Naive thymus-derived CD8-positive, alpha-beta T cell (primary cell): Measurements from ENCODE around the gene SIPA1L3. TPM values are rescaled to one million over a fixed set of nuclear protein-coding genes. Genes with fewer than 3 reads are reported as not detected.
A peak's percentile ranks its signal among the peaks of the same experiment; 100 is the strongest.

ENCODE experiments used
- ATAC-seq, 2 donors: fragments of 150-1000 bp; cut with Tn5 transposase in 1 of 2; sonication (Bioruptor Pico), chemical (Tn5 transposase) in 1 of 2; 1 replicate in 1 of 2; 2 replicates in 1 of 2; pipeline ENCODE4 v1.10.0; 2021; ENCODE audit warnings: mild to moderate bottlenecking in 2 of 2, moderate library complexity in 2 of 2
- POLR2A ChIA-PET: fragments of 350-600 bp; sonication (Branson Sonifier 250); formaldehyde crosslinking; loops from one replicate; lab custom pipeline; 2021; ENCODE audit warnings: antibody characterized with exemption; lab: Charles Lee
- DNase-seq, 10 donors: peaks; one replicate each; pipeline versions ENCODE4 v3.0.0 to v3.0.0-alpha.2; 2020 to 2022
- H3K27ac Mint-ChIP-seq, 10 donors: one replicate each; pipeline ENCODE4 v1.8.0; 2020 to 2022; ENCODE audit warnings: mild to moderate bottlenecking in 10 of 10, mixed read lengths in 10 of 10, moderate library complexity in 4 of 10, inconsistent platforms in 1 of 10
- H3K27me3 Mint-ChIP-seq, 5 donors: one replicate each; pipeline ENCODE4 v1.8.0; 2021 to 2022; ENCODE audit warnings: mixed read lengths in 5 of 5
- H3K36me3 Mint-ChIP-seq, 3 donors: one replicate each; pipeline ENCODE4 v1.8.0; 2020 to 2022; ENCODE audit warnings: mixed read lengths in 3 of 3, mild to moderate bottlenecking in 2 of 3, inconsistent platforms in 1 of 3
- H3K4me1 Mint-ChIP-seq, 4 donors: one replicate each; pipeline ENCODE4 v1.8.0; 2021 to 2022; ENCODE audit warnings: mixed read lengths in 4 of 4
- H3K4me3 Mint-ChIP-seq, 10 donors: one replicate each; pipeline ENCODE4 v1.8.0; 2020 to 2022; ENCODE audit warnings: mild to moderate bottlenecking in 10 of 10, mixed read lengths in 10 of 10, moderate library complexity in 6 of 10, inconsistent platforms in 1 of 10
- H3K9me3 Mint-ChIP-seq, 9 donors: one replicate each; pipeline ENCODE4 v1.8.0; 2020 to 2022; ENCODE audit warnings: mixed read lengths in 9 of 9, mild to moderate bottlenecking in 3 of 9, inconsistent platforms in 1 of 9, moderate library complexity in 1 of 9
- polyA plus RNA-seq, 3 donors: library from polyadenylated mRNA; unstranded; fragments of 300-500 nt; fragmentation: Illumina TruSeq; gene quantifications; one replicate each; pipeline ENCODE4 v1.2.3, GENCODE V29; 2021
- total RNA-seq, 8 experiments: library from RNA in 2 of 8; stranded (reverse) in 2 of 8; gene quantifications; one replicate each; pipeline ENCODE4 v1.2.3 and lab custom pipeline; 2021 to 2026

The SIPA1L3 gene
- total and polyA plus RNA-seq, 5 experiments from 2014 or later = 0.66 to 34.5 (median 1.6) TPM

- peak overlapping the region; percentile 78 to 88 (median 85) for H3K4me3 Mint-ChIP-seq
- DNase-seq (peak in 9 of 10 donors; percentile 12 to 82 (median 57)), ATAC-seq (peak; percentile 88 to 89)
- no peaks in the 10 kb centered on the region for H3K27me3 Mint-ChIP-seq
- H3K27ac Mint-ChIP-seq = peak overlapping the region; percentile 91 to 99 (median 98)
- H3K36me3 Mint-ChIP-seq = peaks cover 0 to 5% (median 0%) of the 10 kb centered on the region in 3 donors
- H3K9me3 Mint-ChIP-seq = no peaks in the 10 kb centered on the region
- POLR2A ChIA-PET = interaction anchor here (0.6 to 2.2 kb wide), 8 partner anchors 10 to 270 kb away, joined by 3 to 30 read pairs (median 4); partner anchors contain the start of genes SIPA1L3 and WDR87
- H3K4me1 Mint-ChIP-seq = peaks cover 22 to 55% (median 50%) of the 10 kb centered on the region in 4 donors
These were observed 142.2 kb downstream of the SIPA1L3 start for GRCh38 chr19:38049105-38049649.

- POLR2A ChIA-PET = no interaction called here
- no peak overlapping the region for H3K4me3 Mint-ChIP-seq
- peaks cover 5 to 41% (median 24%) of the 10 kb centered on the region in 4 donors for H3K4me1 Mint-ChIP-seq
- peak overlapping the region in 2 of 10 donors; percentile 40 to 43 for H3K27ac Mint-ChIP-seq
- peaks cover 0 to 5% (median 0%) of the 10 kb centered on the region in 3 donors for H3K36me3 Mint-ChIP-seq
- ATAC-seq (no peak), DNase-seq (no peak)
- no peaks in the 10 kb centered on the region for H3K27me3 Mint-ChIP-seq
- no peaks in the 10 kb centered on the region for H3K9me3 Mint-ChIP-seq
These were observed 148.0 kb downstream of the SIPA1L3 start for GRCh38 chr19:38055010-38055409.

GRCh38 chr19:38055655-38056521 lies 148.9 kb downstream of the SIPA1L3 start:
- no peaks in the 10 kb centered on the region for H3K27me3 Mint-ChIP-seq
- H3K4me3 Mint-ChIP-seq = peak overlapping the region in 3 of 10 donors; percentile 11 to 22 (median 20)
- H3K4me1 Mint-ChIP-seq = peaks cover 5 to 43% (median 26%) of the 10 kb centered on the region in 4 donors
- no peaks in the 10 kb centered on the region for H3K9me3 Mint-ChIP-seq
- ATAC-seq (peak; percentile 74 to 86), DNase-seq (peak in 5 of 10 donors; percentile 10 to 47 (median 33))
- peak overlapping the region in 6 of 10 donors; percentile 9 to 53 (median 38) for H3K27ac Mint-ChIP-seq
- peaks cover 0 to 5% (median 0%) of the 10 kb centered on the region in 3 donors for H3K36me3 Mint-ChIP-seq
- POLR2A ChIA-PET = no interaction called here

GRCh38 chr19:38056646-38057045 lies 149.6 kb downstream of the SIPA1L3 start:
- Mint-ChIP-seq H3K4me3 (peak overlapping the region in 2 of 10 donors; percentile 8 to 11), H3K27ac (peak overlapping the region in 5 of 10 donors; percentile 9 to 52 (median 32)), H3K9me3 (no peaks in the 10 kb centered on the region), H3K36me3 (peaks cover 0 to 3% (median 0%) of the 10 kb centered on the region in 3 donors), H3K27me3 (no peaks in the 10 kb centered on the region), H3K4me1 (peaks cover 5 to 43% (median 27%) of the 10 kb centered on the region in 4 donors)
- POLR2A ChIA-PET = no interaction called here
- peak in 1 of 10 donors; percentile 7 for DNase-seq
- no peak for ATAC-seq

GRCh38 chr19:38057959-38058690 lies 151.1 kb downstream of the SIPA1L3 start:
- Mint-ChIP-seq H3K9me3 (no peaks in the 10 kb centered on the region), H3K36me3 (peaks cover 0 to 2% (median 0%) of the 10 kb centered on the region in 3 donors), H3K4me1 (peaks cover 3 to 46% (median 27%) of the 10 kb centered on the region in 4 donors), H3K27ac (peak overlapping the region in 7 of 10 donors; percentile 1 to 56 (median 39)), H3K4me3 (no peak overlapping the region), H3K27me3 (no peaks in the 10 kb centered on the region)
- ATAC-seq = no peak
- POLR2A ChIA-PET = interaction anchor here (0.7 to 2.1 kb wide), 2 partner anchors 9 to 134 kb away, joined by 8 to 19 read pairs; no protein-coding TSS in a partner anchor
- DNase-seq = peak in 1 of 10 donors; percentile 58

GRCh38 chr19:38059897-38060296 lies 152.9 kb downstream of the SIPA1L3 start:
- DNase-seq = peak in 3 of 10 donors; percentile 12 to 22 (median 14)
- POLR2A ChIA-PET = interaction anchor here (2.1 kb wide), 1 partner anchor 11 kb away, joined by 19 read pairs; no protein-coding TSS in a partner anchor
- peak overlapping the region; percentile 63 to 95 (median 86) for H3K27ac Mint-ChIP-seq

GRCh38 chr19:38060331-38060730 lies 153.3 kb downstream of the SIPA1L3 start:
- no peak for ATAC-seq
- peak overlapping the region in 2 of 10 donors; percentile 16 to 54 for H3K4me3 Mint-ChIP-seq
- POLR2A ChIA-PET = interaction anchor here (2.1 kb wide), 1 partner anchor 11 kb away, joined by 19 read pairs; no protein-coding TSS in a partner anchor
- peaks cover 0 to 2% (median 0%) of the 10 kb centered on the region in 3 donors for H3K36me3 Mint-ChIP-seq
- no peak for DNase-seq
- no peaks in the 10 kb centered on the region for H3K9me3 Mint-ChIP-seq
- peaks cover 3 to 41% (median 25%) of the 10 kb centered on the region in 4 donors for H3K4me1 Mint-ChIP-seq
- peak overlapping the region; percentile 29 to 95 (median 86) for H3K27ac Mint-ChIP-seq
- H3K27me3 Mint-ChIP-seq = no peaks in the 10 kb centered on the region

More at GRCh38 chr19:38059897-38060296, 152.9 kb downstream of the SIPA1L3 start:
- H3K27me3 Mint-ChIP-seq = no peaks in the 10 kb centered on the region
- no peaks in the 10 kb centered on the region for H3K9me3 Mint-ChIP-seq
- H3K4me1 Mint-ChIP-seq = peaks cover 3 to 42% (median 25%) of the 10 kb centered on the region in 4 donors
- H3K36me3 Mint-ChIP-seq = peaks cover 0 to 2% (median 0%) of the 10 kb centered on the region in 3 donors
- H3K4me3 Mint-ChIP-seq = peak overlapping the region in 5 of 10 donors; percentile 10 to 54 (median 16)
- peak; percentile 33 to 71 for ATAC-seq

GRCh38 chr19:38061294-38061693 lies 154.3 kb downstream of the SIPA1L3 start:
- ATAC-seq (no peak), DNase-seq (no peak)
- POLR2A ChIA-PET = no interaction called here
- H3K27ac Mint-ChIP-seq = peak overlapping the region in 7 of 10 donors; percentile 7 to 86 (median 48)
- H3K36me3 Mint-ChIP-seq = peaks cover 0 to 2% (median 0%) of the 10 kb centered on the region in 3 donors
- H3K9me3 Mint-ChIP-seq = no peaks in the 10 kb centered on the region
- H3K27me3 Mint-ChIP-seq = no peaks in the 10 kb centered on the region
- peaks cover 2 to 33% (median 18%) of the 10 kb centered on the region in 4 donors for H3K4me1 Mint-ChIP-seq
- no peak overlapping the region for H3K4me3 Mint-ChIP-seq

GRCh38 chr19:38062959-38063761 lies 156.2 kb downstream of the SIPA1L3 start:
- POLR2A ChIA-PET = no interaction called here
- Mint-ChIP-seq H3K27ac (no peak overlapping the region), H3K36me3 (peaks cover 0 to 2% (median 2%) of the 10 kb centered on the region in 3 donors)

GRCh38 chr19:38063928-38064327 lies 156.9 kb downstream of the SIPA1L3 start:
- Mint-ChIP-seq H3K27me3 (no peaks in the 10 kb centered on the region), H3K9me3 (no peaks in the 10 kb centered on the region), H3K4me3 (no peak overlapping the region), H3K36me3 (peaks cover 0 to 2% (median 2%) of the 10 kb centered on the region in 3 donors), H3K27ac (peak overlapping the region in 1 of 10 donors; percentile 13), H3K4me1 (peaks cover 0 to 19% (median 7%) of the 10 kb centered on the region in 4 donors)
- ATAC-seq = no peak
- POLR2A ChIA-PET = no interaction called here
- DNase-seq = no peak

More at GRCh38 chr19:38062959-38063761, 156.2 kb downstream of the SIPA1L3 start:
- ATAC-seq (no peak), DNase-seq (no peak)
- Mint-ChIP-seq H3K27me3 (no peaks in the 10 kb centered on the region), H3K4me3 (no peak overlapping the region), H3K9me3 (no peaks in the 10 kb centered on the region), H3K4me1 (peaks cover 0 to 25% (median 11%) of the 10 kb centered on the region in 4 donors)
